GM19328 (cell line): ENCODE measurements around the gene SLC35F3.

Experiments used
- ATAC-seq: cut with Tn5 transposase; IDR thresholded peaks from one replicate; pipeline ENCODE4 v1.9.1; 2021; ENCODE audit warnings: mild to moderate bottlenecking, moderate library complexity; ENCODE audit not compliant: unreplicated experiment

Gene SLC35F3

GRCh38 chr1:234340528-234340927 is 436.1 kb downstream of the SLC35F3 start:
- no peak for ATAC-seq

- no peak for ATAC-seq
These were observed 438.3 kb downstream of the SLC35F3 start for GRCh38 chr1:234342774-234343173.

DNA sequence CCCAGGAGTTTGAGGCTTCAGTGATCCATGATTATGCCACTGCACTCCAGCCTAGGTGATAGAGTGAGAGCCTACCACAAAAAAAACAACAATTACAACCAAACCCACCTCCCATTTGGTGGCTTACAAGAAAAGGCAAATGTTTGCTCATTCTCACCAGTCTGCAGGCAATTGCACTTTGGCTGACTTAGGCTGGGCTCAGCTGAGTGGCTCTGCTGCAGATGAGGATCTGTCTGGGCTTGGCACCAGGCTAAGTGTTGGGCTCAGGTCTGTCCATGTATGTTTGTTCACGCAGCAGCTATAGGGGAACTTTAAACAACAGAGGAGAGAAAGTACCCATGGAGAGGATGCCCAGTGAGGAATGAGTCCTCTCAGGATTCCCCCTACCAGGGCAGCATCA is 440.8 kb downstream of the SLC35F3 start:
- ATAC-seq: no peak

- no peak for ATAC-seq
These were observed 444.5 kb downstream of the SLC35F3 start for GRCh38 chr1:234348964-234349363.

DNA sequence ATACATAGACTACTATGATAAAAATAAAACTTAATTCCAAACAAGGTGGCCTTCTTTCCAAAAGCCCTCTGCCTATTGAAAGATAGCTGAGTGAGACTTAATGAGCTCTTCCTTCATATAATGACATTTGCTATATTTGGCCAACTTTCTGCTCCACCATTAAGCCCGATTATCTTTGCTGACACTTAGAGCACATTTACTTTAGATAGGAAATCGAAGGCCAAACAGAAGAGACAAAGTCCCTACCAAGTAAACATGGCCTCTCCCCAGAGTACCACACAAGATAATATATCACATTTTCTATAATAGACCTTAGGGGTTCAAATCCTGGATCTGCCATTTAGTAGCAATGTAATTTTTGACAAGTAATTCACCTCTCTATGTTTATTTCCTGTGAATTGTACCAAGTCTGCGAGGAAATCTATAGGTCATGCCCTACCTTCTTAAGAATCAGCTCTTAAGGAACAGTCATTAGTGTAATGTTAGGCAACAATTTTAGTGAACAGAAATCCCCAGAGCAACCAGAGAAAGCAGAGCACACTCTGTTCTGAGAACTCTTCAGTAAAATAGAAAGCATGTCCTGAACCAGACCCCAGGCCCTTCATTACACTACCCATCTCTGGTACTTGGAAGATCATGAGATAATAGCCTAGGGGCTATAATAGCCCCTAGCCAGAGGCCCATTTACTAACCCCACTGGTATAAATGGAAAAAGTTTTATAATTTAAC is 451.5 kb downstream of the SLC35F3 start:
- no peak for ATAC-seq

GRCh38 chr1:234356615-234357269 is 452.3 kb downstream of the SLC35F3 start:
- peak; percentile 82 for ATAC-seq

- ATAC-seq: no peak
These were observed 453.4 kb downstream of the SLC35F3 start for GRCh38 chr1:234357831-234358230.

- no peak for ATAC-seq
These were observed 456.7 kb downstream of the SLC35F3 start for GRCh38 chr1:234361102-234361603.

- ATAC-seq: no peak
These were observed 458.1 kb downstream of the SLC35F3 start for GRCh38 chr1:234362558-234362957.

GRCh38 chr1:234368320-234369032 is 464.0 kb downstream of the SLC35F3 start:
- ATAC-seq: no peak

DNA sequence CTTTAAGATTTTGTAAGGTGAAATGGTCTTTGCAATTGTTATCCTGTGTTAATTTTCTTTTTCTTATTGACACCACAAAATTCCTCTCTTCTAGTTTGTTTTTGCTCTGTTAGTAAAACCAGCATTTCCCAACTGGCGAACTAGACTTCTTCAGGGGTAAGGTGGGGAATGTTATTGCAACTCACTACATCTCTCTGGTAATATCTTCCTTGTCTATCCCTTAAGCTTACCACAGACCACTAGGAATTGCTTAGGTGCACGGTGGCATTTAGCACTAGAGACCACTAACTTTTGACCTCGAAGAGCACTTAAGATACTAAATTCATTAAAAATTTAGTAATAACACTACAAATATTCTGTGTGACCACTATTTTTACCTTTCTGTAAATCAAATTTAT is 464.6 kb downstream of the SLC35F3 start:
- no peak for ATAC-seq

- no peak for ATAC-seq
These were observed 465.3 kb downstream of the SLC35F3 start for GRCh38 chr1:234369784-234370183.

GRCh38 chr1:234371414-234371813 is 466.9 kb downstream of the SLC35F3 start:
- ATAC-seq: no peak

GRCh38 chr1:234372011-234372757 is 467.7 kb downstream of the SLC35F3 start:
- no peak for ATAC-seq

- peak; percentile 90 for ATAC-seq
These were observed 468.8 kb downstream of the SLC35F3 start, which contains the start of gene COA6 for GRCh38 chr1:234373064-234373958. Gene COA6, plus strand, starts transcription at chr1:234373456. Its CDS starts 11 bp downstream, at chr1:234373467.

DNA sequence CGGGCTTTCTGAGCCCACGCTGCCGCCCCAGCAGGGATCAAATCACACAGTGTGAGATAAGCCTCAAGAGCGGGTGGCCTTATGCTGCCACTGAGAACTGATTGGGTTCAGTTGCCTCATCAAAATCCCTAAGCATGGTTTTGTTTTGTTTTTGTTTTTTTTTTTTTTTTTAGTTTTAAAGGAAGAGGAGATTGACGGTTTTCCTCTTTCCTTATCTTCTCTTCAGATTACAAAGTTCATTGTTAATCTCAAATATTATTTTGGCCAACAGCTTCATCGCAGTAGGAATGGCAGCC is 469.4 kb downstream of the SLC35F3 start:
- ATAC-seq: peak; percentile 7
